H1 (cell line): ENCODE data around the gene CEMIP2. TPM values are rescaled to one million over a fixed set of nuclear protein-coding genes. Genes with fewer than 3 reads are reported as not detected.

Experiments
- CTCF ChIA-PET: fragments of 300-600 bp; sonication (Branson Sonifier 250); formaldehyde crosslinking; loops from one replicate; lab custom pipeline; 2021; ENCODE audit not compliant: partially characterized antibody; lab: Charles Lee
- POLR2A ChIA-PET: fragments of 300-600 bp; sonication (Branson Sonifier 250); formaldehyde crosslinking; loops from one replicate; lab custom pipeline; 2021; ENCODE audit warnings: inconsistent platforms; ENCODE audit not compliant: partially characterized antibody; lab: Charles Lee
- DNase-seq, 2 experiments: peaks; one replicate each; pipeline versions ENCODE4 v3.0.0 to v3.0.0-alpha.2; 2010 to 2022; ENCODE audit warnings: low spot score in 2 of 2, low read depth in 1 of 2, mixed read lengths in 1 of 2
- FAIRE-seq: peaks from 2 replicates; lab custom pipeline; 2011; peaks lifted over from hg19 to GRCh38; lab: Jason Lieb, UNC
- H2AFZ ChIP-seq: 2 replicates; pipeline ENCODE4 v1.8.1; 2012; ENCODE audit warnings: low read length, inconsistent platforms
- H2AK5ac ChIP-seq: 2 replicates; pipeline ENCODE4 v1.6.1; 2013; ENCODE audit warnings: low read depth, low read length
- H2BK120ac ChIP-seq: replicated peaks from 2 replicates; pipeline ENCODE3; 2013; ENCODE audit warnings: low read depth, low read length, inconsistent platforms
- H2BK12ac ChIP-seq: 2 replicates; pipeline ENCODE4 v1.6.1; 2013; ENCODE audit warnings: low read depth, low read length
- H2BK15ac ChIP-seq: 2 replicates; pipeline ENCODE4 v1.6.1; 2013; ENCODE audit warnings: low read length
- H2BK20ac ChIP-seq: 2 replicates; pipeline ENCODE4 v1.6.1; 2013; ENCODE audit warnings: low read length
- H2BK5ac ChIP-seq: 2 replicates; pipeline ENCODE4 v1.6.1; 2013; ENCODE audit warnings: low read depth, low read length
- H3K14ac ChIP-seq: 2 replicates; pipeline ENCODE4 v1.6.1; 2013; ENCODE audit warnings: inconsistent platforms; ENCODE audit not compliant: insufficient read length
- H3K18ac ChIP-seq: 2 replicates; pipeline ENCODE4 v1.6.1; 2013; ENCODE audit warnings: low read length; ENCODE audit errors: extremely low read depth
- H3K23ac ChIP-seq: 2 replicates; pipeline ENCODE4 v1.6.1; 2013; ENCODE audit warnings: inconsistent platforms; ENCODE audit not compliant: insufficient read length
- H3K23me2 ChIP-seq: 2 replicates; pipeline ENCODE4 v1.6.1; 2013; ENCODE audit warnings: low read depth, low read length
- H3K27ac ChIP-seq: 2 replicates; pipeline ENCODE4 v1.6.1; 2011; ENCODE audit warnings: low read depth, low read length, inconsistent platforms
- H3K27me3 ChIP-seq, 4 experiments: replicated peaks in 1 of 4; 1 replicate in 1 of 4; 2 replicates in 3 of 4; pipeline versions ENCODE4 v1.6.1 to v1.8.1; 2011 to 2013; ENCODE audit warnings: low read length in 3 of 4, mild to moderate bottlenecking in 3 of 4, inconsistent platforms in 2 of 4, mixed read lengths in 2 of 4, moderate library complexity in 1 of 4; ENCODE audit not compliant: control insufficient read depth in 3 of 4, insufficient read depth in 3 of 4; ENCODE audit errors: extremely low read depth in 1 of 4
- H3K36me3 ChIP-seq, 4 experiments: 2 replicates each; pipeline versions ENCODE4 v1.6.1 to v1.8.1; 2011 to 2013; ENCODE audit warnings: mild to moderate bottlenecking in 4 of 4, low read length in 3 of 4, moderate library complexity in 2 of 4, control low read depth in 1 of 4, inconsistent platforms in 1 of 4; ENCODE audit not compliant: insufficient read depth in 4 of 4, control insufficient read depth in 2 of 4
- H3K4ac ChIP-seq: replicated peaks from 2 replicates; pipeline ENCODE3; 2013; ENCODE audit warnings: low read length, low read depth, mixed read lengths, inconsistent platforms; ENCODE audit not compliant: insufficient read length
- H3K4me1 ChIP-seq, 4 experiments: replicated peaks in 1 of 4; 1 replicate in 1 of 4; 2 replicates in 3 of 4; pipeline versions ENCODE4 v1.6.1 to v1.8.1; 2011 to 2013; ENCODE audit warnings: low read length in 3 of 4, inconsistent platforms in 2 of 4, mixed read lengths in 1 of 4; ENCODE audit not compliant: insufficient read depth in 4 of 4, control insufficient read depth in 3 of 4
- H3K4me2 ChIP-seq, 2 experiments: 2 replicates each; pipeline versions ENCODE4 v1.6.1 to v1.8.1; 2011 to 2013; ENCODE audit warnings: low read depth in 2 of 2, low read length in 2 of 2, control low read depth in 1 of 2, inconsistent platforms in 1 of 2, mild to moderate bottlenecking in 1 of 2; ENCODE audit not compliant: insufficient read depth in 1 of 2
- H3K4me3 ChIP-seq, 4 experiments: fragments of 200-600, 300-600 bp in 1 of 4; sonication (generic), shearing (Covaris generic), sonication (Bioruptor Twin) in 1 of 4; 2 replicates each; pipeline versions ENCODE4 v1.5.1 to v1.8.1; 2011 to 2016; ENCODE audit warnings: low read length in 4 of 4, low read depth in 3 of 4, control low read depth in 2 of 4, inconsistent platforms in 2 of 4, mild to moderate bottlenecking in 2 of 4, mixed read lengths in 1 of 4, moderate library complexity in 1 of 4; ENCODE audit not compliant: insufficient read depth in 2 of 4; ENCODE audit errors: extremely low read depth in 1 of 4
- H3K56ac ChIP-seq: replicated peaks from 2 replicates; pipeline ENCODE3; 2013; ENCODE audit warnings: low read depth, mild to moderate bottlenecking, mixed read lengths, low read length, inconsistent platforms; ENCODE audit not compliant: insufficient read length
- H3K79me1 ChIP-seq: 2 replicates; pipeline ENCODE4 v1.6.1; 2013; ENCODE audit warnings: low read depth, low read length, control low read depth
- H3K79me2 ChIP-seq, 2 experiments: 2 replicates each; pipeline versions ENCODE4 v1.6.1 to v1.8.1; 2012 to 2013; ENCODE audit warnings: low read length in 2 of 2, mild to moderate bottlenecking in 2 of 2, inconsistent platforms in 1 of 2; ENCODE audit not compliant: insufficient read depth in 2 of 2, control insufficient read depth in 1 of 2
- H3K9ac ChIP-seq, 4 experiments: replicated peaks in 1 of 4; 1 replicate in 1 of 4; 2 replicates in 3 of 4; pipeline versions ENCODE4 v1.6.1 to v1.8.1; 2011 to 2013; ENCODE audit warnings: low read depth in 3 of 4, low read length in 3 of 4, control low read depth in 2 of 4, mild to moderate bottlenecking in 2 of 4, moderate library complexity in 2 of 4, inconsistent platforms in 1 of 4; ENCODE audit errors: extremely low read depth in 1 of 4
- H3K9me3 ChIP-seq, 2 experiments: 2 replicates each; pipeline versions ENCODE4 v1.6.1 to v1.8.1; 2012 to 2013; ENCODE audit warnings: mild to moderate bottlenecking in 2 of 2, moderate library complexity in 2 of 2, control low read depth in 1 of 2, inconsistent platforms in 1 of 2, low read depth in 1 of 2, low read length in 1 of 2, mixed read lengths in 1 of 2; ENCODE audit not compliant: insufficient read depth in 2 of 2
- H4K20me1 ChIP-seq, 2 experiments: replicated peaks in 1 of 2; 2 replicates each; pipeline versions ENCODE3 to v1.8.1; 2011 to 2013; ENCODE audit warnings: inconsistent platforms in 2 of 2, low read length in 2 of 2, mild to moderate bottlenecking in 1 of 2; ENCODE audit not compliant: insufficient read depth in 2 of 2, control insufficient read depth in 1 of 2
- H4K5ac ChIP-seq: 2 replicates; pipeline ENCODE4 v1.6.1; 2013; ENCODE audit warnings: low read length, low read depth, mixed read lengths, inconsistent platforms; ENCODE audit not compliant: insufficient read length
- H4K8ac ChIP-seq: 2 replicates; pipeline ENCODE4 v1.8.0; 2013; ENCODE audit warnings: mild to moderate bottlenecking, moderate library complexity, low read length, inconsistent platforms; ENCODE audit not compliant: insufficient read depth; ENCODE audit errors: extremely low read depth
- H4K91ac ChIP-seq: replicated peaks from 2 replicates; pipeline ENCODE3; 2013; ENCODE audit warnings: low read length, mixed read lengths, inconsistent platforms; ENCODE audit not compliant: insufficient read length
- BRCA1 ChIP-seq: IDR thresholded peaks from 2 replicates; pipeline ENCODE4 v1.6.1; 2012; ENCODE audit warnings: low read depth, low read length, improper control_type of control experiment
- CHD1 ChIP-seq: IDR thresholded peaks from 2 replicates; pipeline ENCODE4 v1.6.1; 2012; ENCODE audit warnings: low read depth, low read length, improper control_type of control experiment
- MAFK ChIP-seq: IDR thresholded peaks from 2 replicates; pipeline ENCODE4 v1.6.1; 2012; ENCODE audit warnings: low read depth, mild to moderate bottlenecking, improper control_type of control experiment, low read length
- RBBP5 ChIP-seq: IDR thresholded peaks from 2 replicates; pipeline ENCODE4 v1.7.1; 2012; ENCODE audit warnings: low read depth, mild to moderate bottlenecking, inconsistent platforms, low read length, moderate library complexity, borderline replicate concordance
- SAP30 ChIP-seq: fragments of 300-600 bp; sonication (generic); IDR thresholded peaks from 2 replicates; pipeline ENCODE4 v1.7.1; 2012; ENCODE audit warnings: low read length, moderate library complexity, mild to moderate bottlenecking, inconsistent platforms; ENCODE audit not compliant: insufficient read depth, insufficient replicate concordance
- TCF12 ChIP-seq: IDR thresholded peaks from 2 replicates; pipeline ENCODE4 v1.6.1; 2011; ENCODE audit warnings: low read depth, mild to moderate bottlenecking, low read length
- WGBS, 2 experiments: shearing (Covaris generic) in 1 of 2; methylation state at CpG; one replicate each; pipeline versions ENCODE4 v1.1.6 to v1.1.7; 2013 to 2015; ENCODE audit warnings: low lambda C conversion rate in 2 of 2, mixed read lengths in 2 of 2, inconsistent platforms in 1 of 2, low coverage in 1 of 2, missing lambda C conversion rate in 1 of 2; ENCODE audit not compliant: insufficient replicate concordance in 2 of 2, insufficient coverage in 1 of 2, insufficient read length in 1 of 2; ENCODE audit errors: extremely low coverage in 1 of 2, missing lambda C conversion rate in 1 of 2; 5-methylcytosine and 5-hydroxymethylcytosine counted together
- polyA plus RNA-seq, 7 experiments: library from polyadenylated mRNA; depleted of rRNA in 3 of 7; stranded (reverse) in 5 of 7; unstranded in 2 of 7; fragments of >200 nt in 5 of 7; fragments of 200-250 nt in 2 of 7; gene quantifications; 1 replicate in 5 of 7; 2 replicates in 1 of 7; 4 replicates in 1 of 7; pipeline versions ENCODE4 v1.2.1 to v1.2.3, GENCODE V29; 2011 to 2013; ENCODE audit warnings: missing spikeins in 2 of 7, mixed read lengths in 2 of 7
- total RNA-seq: library from RNA; stranded (reverse); fragmentation: NEBNext Ultra II Directional; extraction: Animal tissue kit (Norgen Biotek cat#: 25700); gene quantifications from 2 replicates; pipeline ENCODE4 v1.2.1, GENCODE V29; 2021

Gene CEMIP2
- total and polyA plus RNA-seq, 2 of the 8 experiments (the other 6 are each of a cell fraction or from before 2014, with no cell fraction given), result 25.2 to 52.1 TPM

DNA sequence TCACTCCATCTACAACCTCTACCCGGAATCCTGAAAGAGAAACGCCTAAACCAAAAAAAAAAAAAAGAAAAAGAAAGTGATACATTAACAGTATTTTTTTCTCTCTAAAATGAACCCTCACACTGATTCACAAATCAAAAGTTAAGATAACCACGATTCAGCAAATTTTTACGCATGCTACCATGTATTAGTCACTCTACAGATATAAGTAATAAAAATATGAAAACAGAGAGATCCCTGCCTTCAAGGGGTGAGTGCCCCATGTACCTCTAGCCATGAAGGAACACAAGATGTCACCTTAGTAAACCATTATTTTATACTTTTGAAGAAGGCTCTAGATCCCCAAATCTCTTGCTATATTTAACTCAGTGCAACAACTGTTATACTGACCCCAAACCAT lies 33.4 kb downstream of the CEMIP2 start:
- 87% methylated on average over 4 of the region's 4 CpGs; no CpG with 5 or more reads in 1 of the 2 experiments for WGBS, 2 experiments
- Histone ChIP-seq H2AFZ (no peak overlapping the region), H3K23me2 (no peaks in the 10 kb centered on the region), H2BK15ac (no peak overlapping the region), H4K91ac (no peak overlapping the region), H2BK12ac (no peak overlapping the region), H3K79me2 (no peaks in the 10 kb centered on the region), H3K79me1 (no peaks in the 10 kb centered on the region; the same call in 1 of the 2 replicates), H3K27me3 (no peaks in the 10 kb centered on the region), H3K27ac (no peak overlapping the region), H2AK5ac (no peak overlapping the region), H3K9ac (no peak overlapping the region), H4K8ac (no peak overlapping the region), H3K9me3 (no peaks in the 10 kb centered on the region), H2BK20ac (no peak overlapping the region), H3K4me3 (no peak overlapping the region), H3K23ac (no peak overlapping the region), H3K18ac (no peak overlapping the region), H3K36me3 (peaks cover 9 to 64% (median 26%) of the 10 kb centered on the region in 4 experiments), H2BK120ac (no peak overlapping the region), H3K4me2 (no peak overlapping the region), H4K5ac (no peak overlapping the region), H3K14ac (no peak overlapping the region), H2BK5ac (no peak overlapping the region), H3K4ac (no peak overlapping the region), H3K56ac (no peak overlapping the region), H4K20me1 (peaks cover 0 to 3% of the 10 kb centered on the region in 2 experiments), H3K4me1 (no peaks in the 10 kb centered on the region)
- POLR2A ChIA-PET, result interaction anchor here (1.8 kb wide), 1 partner anchor 32 kb away, joined by 6 read pairs; no protein-coding TSS in a partner anchor
- no peak for DNase-seq
- FAIRE-seq, result no peak
- CTCF ChIA-PET, result interaction anchor here (1.0 to 2.1 kb wide), 2 partner anchors 17 to 84 kb away, joined by 4 to 6 read pairs; no protein-coding TSS in a partner anchor
- TF ChIP-seq RBBP5, result no peak
- TF ChIP-seq MAFK, result 0 out of 2 replicates have a peak, but pooled peaks have one; percentile 10
- TF ChIP-seq CHD1, result no peak
- no peak for TF ChIP-seq BRCA1
- no peak for TF ChIP-seq SAP30
- TF ChIP-seq TCF12, result no peak
